GM23338 (cell line): ENCODE measurements around the gene CYP24A1. TPM values are rescaled to one million over a fixed set of nuclear protein-coding genes. Genes with fewer than 3 reads are reported as not detected.

Source experiments
- ATAC-seq: fragments of 200-7000 bp; cut with Tn5 transposase; 3 replicates; pipeline ENCODE4 v1.9.1; 2020
- DNase-seq: peaks from one replicate; pipeline ENCODE4 v3.0.0-alpha.2; 2015; ENCODE audit warnings: low spot score
- H2AFZ ChIP-seq: fragments of 200-600 bp; sonication (generic); 2 replicates; pipeline ENCODE4 v1.8.0; 2016; ENCODE audit warnings: antibody characterized with exemption, mild to moderate bottlenecking, moderate library complexity
- H3F3A ChIP-seq: fragments of 200-600 bp; sonication (generic); replicated peaks from 2 replicates; pipeline ENCODE4 v1.8.0; 2017; ENCODE audit warnings: antibody characterized with exemption, mixed run types, low read depth
- H3K27ac ChIP-seq: fragments of 200-600 bp; sonication (generic); 2 replicates; pipeline ENCODE4 v1.6.1; 2016; ENCODE audit warnings: low read depth
- H3K27me3 ChIP-seq: fragments of 200-600 bp; sonication (generic); 2 replicates; pipeline ENCODE4 v1.8.0; 2016; ENCODE audit warnings: mild to moderate bottlenecking, mixed run types, moderate library complexity; ENCODE audit not compliant: insufficient read depth
- H3K36me3 ChIP-seq: fragments of 200-600 bp; sonication (generic); 2 replicates; pipeline ENCODE4 v1.8.0; 2016; ENCODE audit warnings: mild to moderate bottlenecking; ENCODE audit not compliant: insufficient read depth
- H3K4me1 ChIP-seq: fragments of 200-600 bp; sonication (generic); 2 replicates; pipeline ENCODE4 v1.8.0; 2016; ENCODE audit warnings: mild to moderate bottlenecking, moderate library complexity; ENCODE audit not compliant: insufficient read depth
- H3K4me2 ChIP-seq: fragments of 200-600 bp; sonication (generic); 2 replicates; pipeline ENCODE4 v1.7.1; 2017; ENCODE audit warnings: mixed run types
- H3K4me3 ChIP-seq: fragments of 200-600 bp; sonication (generic); 2 replicates; pipeline ENCODE4 v1.6.1; 2016; ENCODE audit warnings: mixed run types
- H3K79me2 ChIP-seq: fragments of 200-600 bp; sonication (generic); replicated peaks from 2 replicates; pipeline ENCODE4 v1.8.0; 2017; ENCODE audit warnings: mild to moderate bottlenecking; ENCODE audit not compliant: insufficient read depth
- H3K9me2 ChIP-seq: fragments of 200-600 bp; sonication (generic); 2 replicates; pipeline ENCODE4 v1.8.0; 2017; ENCODE audit not compliant: insufficient read depth
- H4K20me1 ChIP-seq: fragments of 200-600 bp; sonication (generic); replicated peaks from 2 replicates; pipeline ENCODE4 v1.8.0; 2017; ENCODE audit warnings: mild to moderate bottlenecking; ENCODE audit not compliant: insufficient read depth
- H3K27ac Mint-ChIP-seq: 2 replicates; pipeline ENCODE4 v1.8.0; 2020; ENCODE audit warnings: inconsistent platforms, mild to moderate bottlenecking, moderate library complexity, mixed read lengths
- H3K27me3 Mint-ChIP-seq: 3 replicates; pipeline ENCODE4 v1.8.0; 2022; ENCODE audit warnings: low read depth, mild to moderate bottlenecking, moderate library complexity, mixed read lengths, inconsistent platforms; ENCODE audit not compliant: insufficient read depth, poor library complexity
- H3K36me3 Mint-ChIP-seq: 3 replicates; pipeline ENCODE4 v1.8.0; 2021; ENCODE audit warnings: low read depth, mild to moderate bottlenecking, inconsistent platforms, moderate library complexity, mixed read lengths
- H3K4me1 Mint-ChIP-seq: 3 replicates; pipeline ENCODE4 v1.8.0; 2020; ENCODE audit warnings: mild to moderate bottlenecking, inconsistent platforms, mixed read lengths
- H3K4me3 Mint-ChIP-seq: 3 replicates; pipeline ENCODE4 v1.8.0; 2021; ENCODE audit warnings: moderate library complexity, mild to moderate bottlenecking, inconsistent platforms, mixed read lengths
- H3K9me3 Mint-ChIP-seq: 3 replicates; pipeline ENCODE4 v1.8.0; 2020; ENCODE audit warnings: moderate library complexity, mild to moderate bottlenecking, inconsistent platforms, mixed read lengths
- CREB1 ChIP-seq: fragments of 250-450 bp; sonication (Bioruptor Pico); IDR thresholded peaks from 2 replicates; pipeline ENCODE4 v1.5.0; 2020; ENCODE audit warnings: low read depth, mild to moderate bottlenecking, moderate library complexity
- CTCF ChIP-seq, 2 experiments: fragments of 200-600 bp in 1 of 2; sonication (generic) in 1 of 2; conservative IDR thresholded peaks; 2 replicates each; pipeline versions ENCODE4 v1.5.1 to v1.6.1; 2016 to 2017; ENCODE audit warnings: antibody characterized with exemption in 2 of 2, low read depth in 2 of 2, mild to moderate bottlenecking in 2 of 2, moderate library complexity in 1 of 2
- ETS1 ChIP-seq: IDR thresholded peaks from 2 replicates; pipeline ENCODE4 v1.6.1; 2016; ENCODE audit warnings: antibody characterized with exemption
- EZH2 ChIP-seq: fragments of 200-600 bp; sonication (generic); IDR thresholded peaks from one replicate; pipeline ENCODE4 v1.8.0; 2017; ENCODE audit warnings: antibody characterized with exemption, mild to moderate bottlenecking, low read depth; ENCODE audit not compliant: unreplicated experiment
- EZH2phosphoT487 ChIP-seq: fragments of 200-600 bp; sonication (generic); IDR thresholded peaks from one replicate; pipeline ENCODE4 v1.8.1; 2018; ENCODE audit warnings: antibody characterized with exemption; ENCODE audit not compliant: unreplicated experiment
- JUNB ChIP-seq: IDR thresholded peaks from one replicate; pipeline ENCODE4 v1.6.1; 2016; ENCODE audit warnings: antibody characterized with exemption; ENCODE audit not compliant: unreplicated experiment
- NANOG ChIP-seq: IDR thresholded peaks from 2 replicates; pipeline ENCODE4 v1.6.1; 2016; ENCODE audit warnings: antibody characterized with exemption, borderline replicate concordance
- POLR2AphosphoS5 ChIP-seq: IDR thresholded peaks from 2 replicates; pipeline ENCODE4 v1.6.1; 2016; ENCODE audit warnings: antibody characterized with exemption, low read depth
- REST ChIP-seq: IDR thresholded peaks from one replicate; pipeline ENCODE4 v1.6.1; 2018; ENCODE audit warnings: antibody characterized with exemption; ENCODE audit not compliant: unreplicated experiment
- STAT1 ChIP-seq: IDR thresholded peaks from one replicate; pipeline ENCODE4 v1.6.1; 2016; ENCODE audit warnings: antibody characterized with exemption; ENCODE audit not compliant: unreplicated experiment
- ZNF114 ChIP-seq: fragments of 250-450 bp; sonication (Bioruptor Pico); IDR thresholded peaks from 2 replicates; pipeline ENCODE4 v1.5.0; 2020; ENCODE audit warnings: mild to moderate bottlenecking, moderate library complexity
- ZNF331 ChIP-seq: fragments of 250-450 bp; sonication (Bioruptor Pico); IDR thresholded peaks from 2 replicates; pipeline ENCODE4 v1.5.0; 2020; ENCODE audit warnings: low read depth, mild to moderate bottlenecking, moderate library complexity
- ZNF462 ChIP-seq: fragments of 250-450 bp; sonication (Bioruptor Pico); IDR thresholded peaks from 2 replicates; pipeline ENCODE4 v1.5.0; 2020; ENCODE audit warnings: mild to moderate bottlenecking, moderate library complexity
- polyA plus RNA-seq: library from polyadenylated mRNA; unstranded; fragments of >200 nt; fragmentation: Nextera tagmentation; extraction: Ambion mirVana; gene quantifications from 2 replicates; pipeline ENCODE4 v1.2.1, GENCODE V29; 2016
- total RNA-seq: library from RNA; depleted of rRNA; stranded (reverse); fragments of >200 nt; shearing (Covaris generic); gene quantifications from 2 replicates; pipeline ENCODE4 v1.2.3, GENCODE V29; 2014

The CYP24A1 gene
- total and polyA plus RNA-seq, 2 experiments from 2014 or later = 0.10 TPM; not detected in 1

GRCh38 chr20:54207053-54207742 lies 33.4 kb upstream of the CYP24A1 start:
- no peaks in the 10 kb centered on the region for H3F3A ChIP-seq
- H3K27me3 Mint-ChIP-seq = peaks cover 4% of the 10 kb centered on the region
- no peak overlapping the region for H2AFZ ChIP-seq
- no peaks in the 10 kb centered on the region for H3K36me3 ChIP-seq
- H3K9me2 ChIP-seq = no peaks in the 10 kb centered on the region
- H3K36me3 Mint-ChIP-seq = peaks cover 12% of the 10 kb centered on the region; the same call in 2 of the 3 replicates
- peaks cover 10% of the 10 kb centered on the region; the same call in 1 of the 2 replicates for H4K20me1 ChIP-seq
- DNase-seq (no peak), ATAC-seq (no peak)
- no peaks in the 10 kb centered on the region for H3K27me3 ChIP-seq
- no peak overlapping the region for H3K27ac Mint-ChIP-seq
- peaks cover 14% of the 10 kb centered on the region for H3K4me1 Mint-ChIP-seq
- peak overlapping the region; percentile 96 for H3K4me3 ChIP-seq
- peak overlapping the region; percentile 94 for H3K4me3 Mint-ChIP-seq
- no peaks in the 10 kb centered on the region for H3K4me1 ChIP-seq
- no peaks in the 10 kb centered on the region for H3K9me3 Mint-ChIP-seq
- H3K27ac ChIP-seq = no peak overlapping the region
- TF ChIP-seq NANOG (no peak), ZNF331 (no peak), EZH2phosphoT487 (no peak), ZNF462 (CRISPR knock-in tag) (no peak), ZNF114 (CRISPR knock-in tag) (no peak), POLR2AphosphoS5 (no peak), ETS1 (no peak), JUNB (no peak), CREB1 (no peak), REST (no peak), CTCF (conservative IDR thresholded peaks at IDR 0.05; ENCODE audit: low read depth in 2 of 2) (no peak), STAT1 (no peak), EZH2 (no peak)
- peak overlapping the region; percentile 99 for H3K4me2 ChIP-seq
- peaks cover 41% of the 10 kb centered on the region for H3K79me2 ChIP-seq
